Hepatocyte (in vitro differentiated cells): ENCODE results near the gene HMX2. TPM values are rescaled to one million over a fixed set of nuclear protein-coding genes. Genes with fewer than 3 reads are reported as not detected.
A peak's percentile ranks its signal among the peaks of the same experiment; 100 is the strongest.

Experiments used
- DNase-seq: peaks from one replicate; pipeline ENCODE4 v3.0.0-alpha.2; 2016; ENCODE audit warnings: low spot score
- H2AFZ ChIP-seq: fragments of 200-600 bp; sonication (generic); 2 replicates; pipeline ENCODE4 v1.6.0; 2016; ENCODE audit warnings: antibody characterized with exemption, mild to moderate bottlenecking
- H3K27ac ChIP-seq: fragments of 200-600 bp; sonication (generic); 2 replicates; pipeline ENCODE4 v1.5.1; 2016; ENCODE audit warnings: mild to moderate bottlenecking
- H3K27me3 ChIP-seq: fragments of 200-600 bp; sonication (generic); 2 replicates; pipeline ENCODE4 v1.6.1; 2016
- H3K36me3 ChIP-seq: fragments of 200-600 bp; sonication (generic); replicated peaks from 2 replicates; pipeline ENCODE4 v1.5.1; 2016; ENCODE audit warnings: low read depth; ENCODE audit not compliant: insufficient read depth
- H3K4me1 ChIP-seq: fragments of 200-600 bp; sonication (generic); 2 replicates; pipeline ENCODE4 v1.5.1; 2016; ENCODE audit warnings: mild to moderate bottlenecking, moderate library complexity; ENCODE audit not compliant: insufficient read depth
- H3K4me2 ChIP-seq: fragments of 200-600 bp; sonication (generic); 2 replicates; pipeline ENCODE4 v1.6.0; 2016
- H3K4me3 ChIP-seq: fragments of 200-600 bp; sonication (generic); 2 replicates; pipeline ENCODE4 v1.5.1; 2016; ENCODE audit warnings: mild to moderate bottlenecking
- H3K79me2 ChIP-seq: fragments of 200-600 bp; sonication (generic); 2 replicates; pipeline ENCODE4 v1.6.0; 2017; ENCODE audit warnings: mild to moderate bottlenecking
- H3K9me2 ChIP-seq: fragments of 200-600 bp; sonication (generic); replicated peaks from 2 replicates; pipeline ENCODE4 v1.6.0; 2017; ENCODE audit warnings: mild to moderate bottlenecking; ENCODE audit not compliant: insufficient read depth
- H3K9me3 ChIP-seq: fragments of 200-600 bp; sonication (generic); 2 replicates; pipeline ENCODE4 v1.5.1; 2016; ENCODE audit warnings: low read depth, mild to moderate bottlenecking
- H4K20me1 ChIP-seq: fragments of 200-600 bp; sonication (generic); 2 replicates; pipeline ENCODE4 v1.6.0; 2016; ENCODE audit warnings: mild to moderate bottlenecking; ENCODE audit not compliant: insufficient read depth, poor library complexity, severe bottlenecking
- CTCF ChIP-seq: fragments of 200-600 bp; sonication (generic); IDR thresholded peaks from 2 replicates; pipeline ENCODE4 v1.5.1; 2016; ENCODE audit warnings: antibody characterized with exemption, mild to moderate bottlenecking; ENCODE audit not compliant: poor library complexity
- EZH2 ChIP-seq: fragments of 200-600 bp; sonication (generic); IDR thresholded peaks from 2 replicates; pipeline ENCODE4 v1.6.1; 2016; ENCODE audit warnings: antibody characterized with exemption, mild to moderate bottlenecking, borderline replicate concordance
- EZH2phosphoT487 ChIP-seq: fragments of 200-600 bp; sonication (generic); IDR thresholded peaks from one replicate; pipeline ENCODE4 v1.6.1; 2018; ENCODE audit warnings: antibody characterized with exemption, mild to moderate bottlenecking, low read depth, moderate library complexity; ENCODE audit not compliant: unreplicated experiment, severe bottlenecking
- WGBS: methylation state at CpG from one replicate; pipeline ENCODE4 v1.1.6; 2016; ENCODE audit warnings: low lambda C conversion rate; ENCODE audit errors: missing lambda C conversion rate; 5-methylcytosine and 5-hydroxymethylcytosine counted together
- polyA plus RNA-seq: library from polyadenylated mRNA; unstranded; fragments of >200 nt; fragmentation: Nextera tagmentation; extraction: Ambion mirVana; gene quantifications from 2 replicates; pipeline ENCODE4 v1.2.1, GENCODE V29; 2016
- total RNA-seq: library from RNA; depleted of rRNA; stranded (reverse); fragments of >200 nt; gene quantifications from 2 replicates; pipeline ENCODE4 v1.2.3, GENCODE V29; 2014

HMX2 gene
- total RNA-seq, result not detected in 2 replicates
- polyA plus RNA-seq, result not detected in 2 replicates

GRCh38 chr10:123147635-123148413 is at the start of gene HMX2:
TSS of gene HMX2 (plus strand) at chr10:123148136. CDS start at chr10:123148379, 243 bp downstream.
- no peak for DNase-seq
- Histone ChIP-seq H3K9me3 (no peaks in the 10 kb centered on the region), H4K20me1 (no peaks in the 10 kb centered on the region), H2AFZ (no peak within 1 kb of the TSS), H3K4me1 (peaks cover 14% of the 10 kb centered on the region), H3K36me3 (no peaks in the 10 kb centered on the region), H3K27me3 (peaks cover 100% of the 10 kb centered on the region), H3K4me3 (no peak within 1 kb of the TSS), H3K9me2 (no peaks in the 10 kb centered on the region), H3K79me2 (no peaks in the 10 kb centered on the region), H3K27ac (no peak within 1 kb of the TSS), H3K4me2 (peak within 1 kb of the TSS; percentile 87)
- TF ChIP-seq CTCF (no peak), EZH2 (peak; percentile 51), EZH2phosphoT487 (no peak)
- WGBS, result under 1% methylated on average over 26 of the region's 64 CpGs

- H2AFZ ChIP-seq, result no peak overlapping the region
- no peak overlapping the region for H3K4me2 ChIP-seq
- peaks cover 9% of the 10 kb centered on the region for H3K27me3 ChIP-seq
- no peaks in the 10 kb centered on the region for H4K20me1 ChIP-seq
- no peaks in the 10 kb centered on the region for H3K9me3 ChIP-seq
- H3K9me2 ChIP-seq, result no peaks in the 10 kb centered on the region
- 85% methylated on average over 7 of the region's 7 CpGs for WGBS
- no peak for DNase-seq
- no peak overlapping the region for H3K4me3 ChIP-seq
- H3K27ac ChIP-seq, result no peak overlapping the region
- TF ChIP-seq CTCF (no peak), EZH2phosphoT487 (no peak), EZH2 (no peak)
- H3K36me3 ChIP-seq, result no peaks in the 10 kb centered on the region
- no peaks in the 10 kb centered on the region for H3K79me2 ChIP-seq
- H3K4me1 ChIP-seq, result no peaks in the 10 kb centered on the region
Observed at GRCh38 chr10:123100030-123100762, 47.7 kb upstream of the HMX2 start.

GRCh38 chr10:123101872-123102271 is 46.1 kb upstream of the HMX2 start:
- Histone ChIP-seq H3K4me3 (no peak overlapping the region), H3K4me1 (no peaks in the 10 kb centered on the region), H3K9me3 (no peaks in the 10 kb centered on the region), H3K79me2 (no peaks in the 10 kb centered on the region), H2AFZ (no peak overlapping the region), H4K20me1 (no peaks in the 10 kb centered on the region), H3K4me2 (no peak overlapping the region), H3K27me3 (peaks cover 2% of the 10 kb centered on the region), H3K9me2 (no peaks in the 10 kb centered on the region), H3K36me3 (no peaks in the 10 kb centered on the region), H3K27ac (no peak overlapping the region)
- 64% methylated on average over 9 of the region's 9 CpGs for WGBS
- no peak for DNase-seq
- TF ChIP-seq EZH2, result no peak
- no peak for TF ChIP-seq EZH2phosphoT487
- no peak for TF ChIP-seq CTCF
